Activated gamma-delta T cell (primary cell): ENCODE data around the gene SEC14L6.

ENCODE experiments used
- DNase-seq: peaks from one replicate; lab custom pipeline; 2025; lab: John Stamatoyannopoulos, UW

SEC14L6 gene

DNA sequence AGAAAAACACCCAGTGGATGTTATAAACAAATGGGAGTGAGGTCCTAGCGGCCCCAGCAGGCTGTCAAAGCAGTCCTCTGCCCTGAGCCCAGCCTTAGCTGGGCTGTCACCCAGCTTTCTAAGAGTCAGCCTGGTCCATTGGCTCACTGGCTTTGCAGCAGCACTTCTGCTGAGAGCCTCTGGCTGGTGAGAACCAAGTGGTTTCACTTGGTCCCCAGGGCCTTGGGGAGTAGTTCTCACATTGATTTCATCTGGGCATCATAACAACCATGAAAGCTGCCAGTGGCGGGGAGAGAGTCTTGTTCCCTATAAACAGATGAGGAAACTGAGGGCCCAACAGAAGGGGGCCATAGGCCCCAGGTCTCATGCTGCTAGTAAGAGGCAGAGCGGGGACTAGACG lies 11.4 kb downstream of the SEC14L6 start:
- DNase-seq: no peak

DNA sequence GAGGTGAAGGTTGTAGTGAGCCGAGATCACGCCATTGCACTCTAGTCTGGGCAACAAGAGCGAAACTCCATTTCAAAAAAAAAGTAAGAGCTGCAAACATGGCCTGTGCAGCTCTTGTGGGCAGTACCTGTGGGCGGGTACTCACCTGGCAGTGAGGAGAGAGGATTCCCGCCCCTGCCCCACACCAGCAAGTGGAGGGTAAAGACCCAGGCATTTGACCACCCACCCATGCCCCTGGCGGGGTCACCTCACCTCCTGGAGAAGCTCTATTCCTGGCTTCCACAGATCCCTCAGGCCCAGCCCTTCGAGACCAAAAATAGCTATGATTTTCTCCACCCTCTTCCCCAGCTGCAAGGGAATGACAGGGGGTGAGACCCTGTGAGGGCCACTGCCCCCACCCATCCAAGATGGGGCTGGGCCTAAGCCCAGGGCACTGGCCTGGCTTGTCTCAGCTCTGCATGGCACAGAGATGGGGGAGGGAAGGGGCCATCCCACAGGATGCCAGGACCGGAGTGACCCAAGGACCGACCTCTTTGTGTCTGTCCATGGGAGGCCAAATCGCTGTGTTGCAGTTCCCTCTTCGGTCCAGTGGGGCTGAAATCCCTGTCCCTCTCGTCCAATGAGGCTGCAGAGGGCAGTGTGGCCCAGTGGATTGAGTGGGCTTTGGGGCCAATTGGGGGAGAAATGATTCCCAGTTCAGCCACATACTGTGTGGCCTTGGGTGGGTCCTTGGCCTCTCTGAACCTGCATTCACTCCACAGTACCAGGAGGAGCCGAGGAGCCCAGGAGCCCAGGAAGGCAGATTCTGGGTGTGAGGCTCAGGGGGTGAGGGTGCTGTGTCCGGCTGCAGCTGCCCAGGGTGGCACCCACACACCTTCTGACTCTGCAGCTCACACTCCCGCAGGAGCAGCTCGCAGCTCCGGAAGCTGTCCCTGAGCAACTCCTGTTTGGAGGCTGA lies 14.6 kb downstream of the SEC14L6 start:
- DNase-seq: no peak

DNA sequence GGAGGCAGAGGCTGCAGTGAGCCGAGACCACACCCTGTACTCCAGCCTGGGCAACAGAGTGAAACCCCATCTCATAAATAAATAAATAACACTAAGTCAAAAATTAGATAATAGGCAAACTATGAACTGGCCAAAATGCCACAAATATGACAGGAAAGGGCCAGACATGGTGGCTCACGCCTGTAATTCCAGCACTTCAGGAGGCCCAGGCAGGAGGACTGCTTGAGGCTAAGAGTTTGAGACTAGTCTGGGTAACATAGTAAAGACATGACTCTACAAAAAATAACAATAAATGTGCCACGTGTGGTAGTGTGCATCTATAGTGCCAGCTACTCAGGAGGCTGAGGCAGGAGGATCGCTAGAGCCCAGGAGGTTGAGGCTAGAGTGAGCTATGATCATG lies 19.9 kb downstream of the SEC14L6 start:
- no peak for DNase-seq

DNA sequence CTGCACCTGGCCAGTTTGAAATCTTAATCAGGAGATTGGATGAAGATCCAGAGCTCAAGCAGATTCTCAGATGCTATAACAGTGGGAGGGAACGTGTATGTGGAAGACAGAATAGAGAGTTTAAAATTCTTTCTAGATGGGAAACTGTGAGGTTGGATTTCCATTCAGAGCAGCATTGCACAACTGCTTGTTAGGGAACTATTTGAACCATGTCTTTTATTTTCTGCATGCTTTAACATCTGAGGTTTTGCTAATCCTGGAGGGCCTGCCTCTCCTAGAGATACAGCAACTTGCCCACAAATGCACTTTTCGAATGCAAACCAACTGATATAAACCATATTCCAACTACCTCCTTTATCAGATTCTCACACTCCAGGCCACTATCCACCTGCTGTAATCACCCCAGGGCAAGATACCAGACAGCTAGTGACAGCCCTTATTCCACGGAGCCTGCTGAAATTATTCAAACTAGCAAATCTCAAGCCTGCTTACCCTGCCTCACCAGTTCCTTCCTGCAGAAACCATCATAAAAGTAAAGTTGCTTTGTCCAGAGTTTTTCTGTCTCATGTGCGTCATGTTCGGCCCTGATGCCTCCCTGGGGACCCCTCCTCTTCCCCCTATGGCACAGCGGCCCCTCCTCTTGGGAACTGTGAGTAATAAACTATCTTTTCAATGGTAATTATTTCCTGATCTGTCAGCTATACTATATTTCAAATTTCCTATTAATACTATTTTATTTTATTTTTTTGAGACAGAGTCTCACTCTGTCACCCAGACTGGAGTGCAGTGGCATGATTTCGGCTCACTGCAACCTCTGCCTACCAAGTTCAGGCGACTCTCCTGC lies 22.7 kb downstream of the SEC14L6 start:
- no peak for DNase-seq

DNA sequence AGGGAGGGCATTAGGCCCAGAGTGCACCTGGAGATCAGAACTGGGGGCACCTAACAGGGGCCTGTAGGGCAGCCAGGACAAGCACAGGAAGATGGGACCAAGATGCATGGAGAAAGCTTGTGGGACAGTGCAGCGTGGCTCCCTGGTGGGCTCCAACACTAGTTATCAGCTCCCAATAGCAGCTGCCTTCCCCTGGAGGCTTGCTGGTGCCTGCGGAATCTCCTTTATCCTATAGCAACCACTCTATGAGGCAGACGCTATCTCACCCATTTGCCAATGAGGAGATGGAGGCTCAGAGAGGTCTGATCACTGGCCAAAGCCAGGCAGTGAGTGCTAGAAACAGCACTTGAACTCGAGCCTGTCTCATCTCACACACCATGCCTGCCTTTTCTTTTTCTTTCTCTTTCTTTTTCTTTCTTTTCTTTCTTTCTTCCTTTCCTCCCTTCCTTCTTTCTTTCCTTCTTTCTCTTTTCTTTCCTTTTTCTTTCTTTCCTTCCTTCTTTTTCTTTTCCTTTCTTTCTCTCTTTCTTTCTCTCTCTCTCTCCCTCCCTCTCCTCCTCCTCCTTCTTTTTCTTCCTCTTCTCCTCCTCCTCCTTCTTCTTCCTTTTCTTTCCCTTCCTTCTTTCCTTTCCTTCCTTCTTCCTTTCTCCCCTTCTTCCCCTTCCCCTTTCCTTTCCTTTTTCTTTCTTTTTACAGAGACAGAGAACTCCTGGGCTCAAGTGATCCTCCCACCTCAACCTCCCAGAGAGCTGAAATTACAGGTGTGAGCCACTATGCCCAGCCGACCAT lies 25.0 kb downstream of the SEC14L6 start:
- no peak for DNase-seq

DNA sequence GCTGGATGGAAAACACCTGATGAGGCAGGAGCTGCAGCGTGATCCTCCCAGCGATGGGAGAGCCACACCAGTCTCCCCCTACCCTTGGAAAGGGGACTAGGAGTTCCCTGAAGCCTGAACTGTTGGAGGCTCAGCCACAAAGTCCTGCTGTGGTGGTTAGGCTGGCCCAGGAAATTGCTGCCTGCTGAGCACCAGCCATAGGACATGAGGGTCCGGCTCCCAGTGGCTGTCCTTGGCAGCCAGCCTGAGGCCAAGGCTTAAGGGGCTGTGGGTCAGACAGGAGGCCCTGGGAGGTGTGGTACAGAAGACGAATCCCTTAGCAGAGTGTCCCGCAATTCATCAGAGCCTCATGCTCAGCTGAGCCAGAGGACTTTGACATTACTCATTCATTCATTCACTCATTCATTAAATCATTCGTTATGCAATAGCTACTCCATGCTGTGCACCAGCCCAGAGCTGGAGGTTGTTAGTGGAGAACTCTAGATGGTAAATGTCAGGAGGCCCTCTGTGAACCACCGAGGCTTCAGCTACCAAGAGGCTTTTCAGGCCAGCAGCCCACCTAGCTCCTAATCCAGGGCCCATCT lies 26.6 kb downstream of the SEC14L6 start:
- no peak for DNase-seq

DNA sequence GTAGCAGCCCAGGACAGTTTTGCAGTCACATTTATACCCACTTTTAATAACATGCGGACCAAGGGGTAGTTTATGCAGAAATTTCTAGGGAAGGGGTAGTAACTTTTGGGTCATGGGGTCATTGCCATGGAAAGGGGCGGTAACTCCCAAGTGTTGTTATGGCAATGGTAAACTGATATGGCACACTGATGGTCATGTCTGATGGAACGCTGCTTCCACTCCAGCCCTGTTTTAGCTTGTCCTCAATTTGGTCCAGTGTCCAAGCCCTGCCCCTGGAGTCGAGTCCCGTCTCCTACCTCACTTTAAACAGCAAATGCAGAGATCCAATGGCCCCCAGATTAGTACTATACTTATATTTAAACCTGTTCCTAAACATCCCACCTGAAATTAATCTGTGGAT lies 29.8 kb downstream of the SEC14L6 start:
- DNase-seq: no peak

DNA sequence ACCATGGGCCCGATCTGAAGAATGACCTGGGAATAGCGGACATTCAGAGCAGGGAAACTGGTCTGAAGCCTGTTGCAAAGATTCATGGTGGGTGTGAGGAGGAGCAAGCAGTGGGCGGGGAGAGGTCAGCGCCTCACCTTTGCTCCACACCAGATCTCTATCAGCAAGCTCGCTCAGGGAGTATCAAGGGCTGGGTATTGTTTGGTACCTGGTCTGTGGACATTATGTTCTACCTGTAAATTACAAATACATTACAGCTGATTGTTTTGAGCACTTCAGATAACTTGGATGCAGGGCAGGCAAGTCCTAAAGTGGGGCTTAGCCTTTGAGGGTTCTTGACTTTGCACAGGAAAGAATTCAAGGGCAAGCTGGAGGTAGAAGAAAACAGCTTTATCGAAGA lies 30.3 kb downstream of the SEC14L6 start:
- no peak for DNase-seq

DNA sequence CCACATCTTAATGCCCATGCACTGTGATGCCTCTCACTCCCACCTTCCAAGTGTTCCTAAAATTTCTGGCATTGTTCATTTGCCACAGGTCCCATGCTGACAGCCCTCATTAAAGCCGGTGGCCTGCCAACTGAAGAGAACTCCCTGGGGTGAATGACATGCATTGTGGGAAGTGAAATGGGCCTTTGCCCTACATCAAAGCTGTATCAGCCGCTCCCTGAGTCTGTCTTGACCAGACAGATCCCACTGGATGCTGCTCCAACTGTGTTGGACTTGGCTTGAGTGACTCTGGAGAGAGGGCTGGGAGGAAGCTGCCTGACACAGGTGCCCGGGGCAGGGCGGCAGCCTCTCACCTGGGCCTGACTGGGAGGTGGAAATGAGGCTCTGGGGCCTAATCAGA lies 32.3 kb downstream of the SEC14L6 start:
- DNase-seq: no peak

DNA sequence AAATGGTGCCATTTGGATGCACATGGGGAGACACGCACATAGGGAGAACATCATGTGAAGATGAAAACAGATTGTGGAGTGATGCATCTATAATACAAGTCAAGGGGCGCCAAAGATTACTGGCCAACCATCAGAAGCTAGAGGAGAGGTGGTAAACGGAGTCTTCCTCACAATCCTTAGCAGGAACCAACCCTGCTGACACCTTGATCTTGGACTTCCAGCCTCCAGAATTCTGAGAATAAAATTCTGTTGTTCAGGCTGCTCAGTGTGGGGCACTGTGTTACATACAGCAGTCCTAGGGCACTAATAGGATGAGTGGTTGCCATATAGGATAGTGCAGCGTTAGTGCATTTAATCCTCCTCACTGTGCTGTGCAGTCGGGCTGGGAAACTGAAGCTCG lies 33.1 kb downstream of the SEC14L6 start:
- DNase-seq: no peak

DNA sequence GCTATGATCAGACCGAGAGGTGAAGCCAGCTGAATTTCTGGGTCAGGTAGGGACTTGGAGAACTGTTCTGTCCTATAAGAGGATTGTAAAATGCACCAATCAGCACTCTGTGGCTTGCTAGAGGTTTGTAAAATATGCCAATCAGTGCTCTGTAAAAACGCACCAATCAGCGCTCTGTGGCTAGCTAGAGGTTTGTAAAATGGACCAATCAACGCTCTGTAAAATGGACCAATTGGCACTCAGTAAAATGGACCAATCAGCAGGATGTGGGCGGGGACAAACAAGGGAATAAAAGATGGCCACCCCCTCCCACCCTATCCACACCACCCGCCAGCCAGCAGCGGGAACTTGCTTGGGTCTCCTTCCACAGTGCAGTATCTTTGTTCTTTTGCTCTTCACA lies 34.6 kb downstream of the SEC14L6 start:
- no peak for DNase-seq

DNA sequence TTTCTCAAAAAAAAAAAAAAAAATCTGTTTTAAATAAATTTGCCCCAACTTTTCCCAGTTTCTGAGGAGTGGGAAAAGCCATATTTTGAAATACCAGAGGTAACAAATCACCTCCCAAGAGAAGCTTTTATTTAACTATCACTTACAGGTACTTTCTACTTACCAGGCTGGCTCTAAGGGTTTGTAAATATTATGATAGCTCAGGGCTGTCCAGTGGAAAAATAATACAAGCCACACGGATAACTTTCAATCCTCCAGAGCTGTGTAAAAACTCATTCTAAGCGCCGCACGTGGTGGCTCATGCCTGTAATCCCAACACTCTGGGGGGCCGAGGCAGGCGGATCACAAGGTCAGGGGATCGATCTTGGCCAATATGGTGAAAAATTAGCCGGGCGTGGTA lies 35.4 kb downstream of the SEC14L6 start:
- no peak for DNase-seq

DNA sequence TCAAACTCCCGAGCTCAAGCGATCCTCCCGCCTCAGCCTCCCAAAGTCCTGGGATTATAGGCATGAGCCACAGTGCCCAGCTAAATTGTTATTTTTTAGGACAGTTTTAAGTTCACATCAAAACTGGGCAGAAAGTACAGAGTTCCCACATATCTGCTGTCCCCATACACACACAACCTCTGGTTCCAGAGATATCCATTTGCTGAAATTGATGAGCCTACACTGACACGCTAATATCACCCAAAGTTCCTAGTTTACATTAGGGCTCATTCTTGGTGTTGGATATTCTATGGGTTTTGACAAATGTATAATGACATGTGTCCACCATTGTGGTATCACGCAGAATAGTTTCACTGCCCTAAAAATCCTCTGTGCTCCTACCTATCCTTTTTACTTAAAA lies 38.3 kb downstream of the SEC14L6 start:
- no peak for DNase-seq

DNA sequence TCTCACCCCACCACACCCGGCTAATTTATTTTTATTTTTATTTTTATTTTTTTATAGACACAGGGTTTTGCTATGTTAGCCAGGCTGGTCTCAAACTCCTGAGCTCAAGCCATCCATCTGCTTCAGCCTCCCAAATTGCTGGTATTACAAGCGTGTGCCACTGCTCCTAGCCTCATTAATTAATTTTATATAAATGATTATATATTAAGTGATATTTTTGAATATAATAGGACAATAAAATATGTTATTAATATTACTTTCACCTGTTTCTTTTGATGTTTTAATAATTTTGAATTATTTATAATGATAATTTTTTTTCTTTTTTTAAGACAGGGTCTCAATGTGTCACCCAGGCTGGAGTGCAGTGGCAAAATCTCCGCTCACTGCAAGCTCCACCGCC lies 38.9 kb downstream of the SEC14L6 start:
- DNase-seq: no peak

DNA sequence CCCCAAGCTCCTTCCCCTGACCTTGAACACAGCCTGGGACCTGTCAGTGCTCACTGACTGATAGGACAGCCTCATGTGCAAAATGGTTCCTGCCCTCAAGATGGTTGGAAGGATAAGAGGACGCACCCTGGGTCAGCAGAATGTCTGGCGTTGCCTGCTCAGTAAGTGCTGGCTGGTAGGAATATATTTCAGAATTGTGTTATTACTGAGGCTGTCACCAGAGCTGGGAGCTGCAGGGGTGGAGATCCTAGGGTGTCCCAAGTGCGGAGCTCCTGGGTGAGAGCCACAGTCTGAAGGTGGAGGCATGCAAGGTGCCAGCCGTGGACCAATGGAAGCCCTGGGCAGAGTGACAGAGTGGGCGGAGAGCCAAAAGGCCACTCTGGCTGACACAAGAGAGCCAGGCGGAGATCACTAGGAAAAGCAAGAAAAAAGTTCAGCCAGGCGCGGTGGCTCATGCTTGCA lies 40.0 kb downstream of the SEC14L6 start:
- no peak for DNase-seq

DNA sequence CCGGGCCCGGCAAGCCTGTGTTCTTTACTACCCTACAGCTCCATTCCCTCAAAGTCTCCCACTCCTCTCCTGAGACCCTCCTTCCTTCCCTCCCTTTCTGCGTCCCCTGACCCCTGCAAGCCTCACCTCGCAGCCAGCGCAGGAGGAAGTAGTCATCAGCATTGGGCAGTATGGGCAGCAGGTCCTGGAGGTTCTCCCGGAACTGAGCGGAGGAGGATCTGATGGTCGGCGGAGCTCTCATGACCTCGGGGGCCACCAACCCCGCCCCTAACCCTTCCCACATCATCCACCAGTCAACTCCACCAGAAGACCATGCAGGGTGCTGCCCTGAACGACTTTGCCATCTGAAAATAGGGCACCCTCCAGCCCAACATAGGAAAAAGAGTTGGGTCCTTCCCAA lies 43.0 kb downstream of the SEC14L6 start:
- DNase-seq: no peak

DNA sequence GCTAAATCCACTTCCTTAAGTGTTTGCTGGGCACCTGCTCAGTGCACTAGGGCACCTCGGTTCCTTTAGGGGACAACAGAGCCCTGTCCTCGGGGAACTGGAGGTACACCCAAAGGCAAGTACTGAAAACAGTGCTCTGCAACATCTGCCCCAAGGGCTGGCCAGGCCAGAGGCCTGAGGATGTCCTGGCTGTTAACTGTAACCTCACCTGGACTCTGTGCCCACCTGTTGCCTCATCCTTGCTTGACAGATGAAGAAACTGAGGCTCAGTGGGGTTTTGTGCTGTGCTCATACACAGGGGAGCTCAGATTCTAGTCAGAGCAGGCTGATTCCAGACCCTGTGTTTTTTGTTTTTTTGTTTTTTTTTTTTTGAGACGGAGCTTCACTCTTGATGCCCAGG lies 43.6 kb downstream of the SEC14L6 start:
- DNase-seq: no peak

DNA sequence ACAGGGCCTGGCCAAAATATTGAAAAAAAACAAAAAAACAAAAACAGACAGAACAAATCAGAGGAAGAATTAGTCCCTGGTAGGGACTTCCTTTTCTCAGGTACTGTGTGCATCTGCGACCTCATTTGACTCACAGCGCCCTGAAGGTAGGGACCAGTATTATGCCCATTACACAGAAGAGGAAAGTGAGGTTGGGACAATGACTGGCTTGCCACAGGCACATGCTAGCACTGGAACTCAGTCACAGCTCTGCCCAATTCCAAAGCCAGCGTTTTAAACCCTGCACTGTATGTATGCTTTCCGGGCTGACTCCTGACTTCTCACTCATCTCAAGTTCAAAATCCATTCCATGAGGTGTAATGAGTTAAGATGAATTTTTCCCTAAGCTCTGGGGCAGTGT lies 44.4 kb downstream of the SEC14L6 start:
- DNase-seq: no peak

DNA sequence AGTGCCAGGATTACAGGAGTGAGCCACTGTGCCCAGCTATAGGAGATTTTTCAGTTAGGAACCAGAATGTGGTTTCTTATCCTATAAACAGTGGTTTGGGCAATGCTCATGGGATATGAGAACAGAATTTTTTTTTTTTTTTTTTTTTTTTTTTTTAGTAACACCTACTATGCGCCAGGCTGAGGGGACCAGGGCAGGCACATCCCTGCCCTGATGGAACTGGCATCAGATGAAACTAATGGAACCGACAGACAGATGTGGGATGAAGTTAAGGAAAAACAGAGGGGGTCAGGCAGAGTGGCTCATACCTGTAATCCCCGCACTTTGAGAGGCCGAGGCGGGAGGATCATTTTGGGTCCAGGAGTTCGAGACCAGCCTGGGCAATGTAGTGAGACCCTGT lies 45.9 kb downstream of the SEC14L6 start:
- no peak for DNase-seq

DNA sequence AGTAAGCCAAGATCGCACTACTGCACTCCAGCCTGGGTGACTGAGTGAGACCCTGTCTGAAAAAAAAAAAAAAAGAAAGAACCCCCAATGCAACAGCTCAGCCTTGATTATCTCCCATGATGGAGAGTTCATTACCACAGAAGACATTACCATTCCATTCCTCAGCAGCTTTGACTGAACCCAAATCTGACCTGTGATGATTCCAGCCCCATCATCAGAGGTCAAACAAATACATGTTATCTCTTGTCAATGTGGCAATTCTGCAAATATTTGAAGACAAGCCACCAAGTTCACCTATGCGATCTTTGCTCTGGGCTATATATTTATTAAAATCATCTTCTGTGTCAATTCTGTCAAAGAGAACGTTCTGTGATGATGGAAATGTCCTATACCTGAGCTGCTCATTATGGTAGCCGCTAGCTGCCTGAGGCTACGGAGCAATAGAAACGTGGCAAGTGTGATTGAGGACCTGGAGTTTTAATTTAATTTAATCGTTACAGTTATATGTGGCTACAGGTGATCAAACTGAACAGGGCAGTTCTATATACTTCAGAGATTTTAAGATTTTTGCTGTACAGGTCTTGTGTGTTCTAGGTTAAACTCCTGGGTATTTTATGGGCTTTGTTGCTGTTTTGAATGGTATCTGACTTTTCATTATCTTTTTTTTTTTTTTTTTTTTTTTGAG lies 48.9 kb downstream of the SEC14L6 start:
- DNase-seq: no peak
